Cardiac fibroblast (primary cell): ENCODE measurements around the gene FRMD4A.

Source experiments
- DNase-seq, 2 donors: peaks; one replicate each; pipeline versions ENCODE4 v3.0.0 to v3.0.0-alpha.2; 2010; ENCODE audit warnings: low read depth in 2 of 2
- H3K4me3 ChIP-seq, 2 donors: replicated peaks in 1 of 2; 1 replicate in 1 of 2; 2 replicates in 1 of 2; pipeline ENCODE4 v1.5.1; 2011; ENCODE audit warnings: low read depth in 2 of 2, low read length in 2 of 2, mild to moderate bottlenecking in 2 of 2, moderate library complexity in 1 of 2
- CTCF ChIP-seq: IDR thresholded peaks from one replicate; pipeline ENCODE4 v1.5.1; 2011; ENCODE audit warnings: low read depth, mild to moderate bottlenecking, low read length, inconsistent platforms

Gene FRMD4A

GRCh38 chr10:14371581-14371980 is 40.9 kb upstream of the FRMD4A start:
- no peak for DNase-seq
- no peak overlapping the region for H3K4me3 ChIP-seq
- no peak for TF ChIP-seq CTCF

- no peak for TF ChIP-seq CTCF
- no peak for DNase-seq
- no peak overlapping the region for H3K4me3 ChIP-seq
Observed at GRCh38 chr10:14370894-14371293, 40.2 kb upstream of the FRMD4A start.

DNA sequence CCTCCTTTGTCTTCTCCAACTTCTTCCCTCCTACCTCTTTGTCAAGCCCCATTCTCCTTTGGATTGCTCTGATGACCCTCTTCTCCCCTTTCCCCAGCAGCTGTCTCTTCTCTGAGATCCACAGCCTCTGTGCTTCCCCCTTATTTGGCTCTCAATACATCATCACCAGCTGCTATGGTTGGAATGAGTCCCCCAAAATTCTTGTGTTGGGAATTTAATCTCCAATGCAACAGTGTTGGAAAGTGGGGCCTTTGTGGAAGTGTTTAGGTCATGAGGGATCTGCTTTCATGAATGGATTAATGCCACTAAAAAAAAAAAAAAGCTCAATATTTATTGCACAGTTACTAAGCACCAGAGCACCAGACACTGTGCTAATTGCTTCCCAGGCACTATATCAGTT is 39.2 kb upstream of the FRMD4A start:
- H3K4me3 ChIP-seq: no peak overlapping the region
- TF ChIP-seq CTCF: no peak

DNA sequence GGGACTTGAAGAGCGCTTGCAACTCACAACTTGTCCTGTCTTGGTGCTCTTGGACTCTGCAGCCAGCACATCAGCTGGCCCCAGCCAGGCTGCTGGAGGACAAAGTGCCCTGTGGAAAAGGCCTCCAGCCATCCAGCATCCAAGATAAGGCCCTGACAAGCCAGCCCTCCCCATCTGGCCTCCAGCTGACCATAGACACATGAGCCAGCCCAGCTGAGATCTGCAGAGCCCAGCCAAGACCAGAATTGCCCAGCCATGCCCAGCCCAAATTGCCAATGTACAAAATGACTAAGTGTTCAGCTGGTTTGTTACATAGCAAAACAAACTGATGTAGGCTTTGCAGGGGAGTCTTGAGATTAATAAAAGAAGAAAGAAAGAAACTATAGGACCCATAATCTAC is 36.0 kb upstream of the FRMD4A start:
- no peak overlapping the region for H3K4me3 ChIP-seq
- DNase-seq: no peak

More for the DNA sequence above, 39.2 kb upstream of the FRMD4A start:
- no peak for DNase-seq

DNA sequence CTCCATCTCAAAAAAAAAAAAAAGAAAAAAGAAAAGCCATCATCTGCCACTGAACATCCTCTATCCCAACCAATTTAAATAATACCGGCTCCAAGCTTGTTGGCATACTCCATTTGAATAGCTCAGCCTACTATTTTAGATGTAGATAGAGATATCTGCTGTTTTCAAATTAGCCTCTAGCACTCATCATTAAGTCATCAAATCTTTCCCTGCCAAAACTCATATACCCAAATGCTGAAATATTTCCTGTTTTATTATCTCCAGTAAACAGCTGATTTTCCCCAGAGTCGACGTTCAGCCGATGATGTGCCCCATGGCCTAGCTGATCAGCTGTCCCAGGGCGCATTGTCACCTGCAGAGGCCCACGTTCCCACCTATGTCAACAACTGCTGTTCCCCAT is 34.5 kb upstream of the FRMD4A start:
- no peak for TF ChIP-seq CTCF
- DNase-seq: peak in 1 of 2 donors; percentile 37
- no peak overlapping the region for H3K4me3 ChIP-seq

More for the DNA sequence above, 36.0 kb upstream of the FRMD4A start:
- TF ChIP-seq CTCF: no peak

- H3K4me3 ChIP-seq: no peak overlapping the region
- peak in 1 of 2 donors; percentile 23 for DNase-seq
- TF ChIP-seq CTCF: no peak
Observed at GRCh38 chr10:14362104-14362503, 31.4 kb upstream of the FRMD4A start.

- H3K4me3 ChIP-seq: no peak overlapping the region
- no peak for DNase-seq
- TF ChIP-seq CTCF: no peak
Observed at GRCh38 chr10:14360961-14361360, 30.2 kb upstream of the FRMD4A start.
